Measurements from ENCODE around the gene PDZD2. TPM values are rescaled to one million over a fixed set of nuclear protein-coding genes. Genes with fewer than 3 reads are reported as not detected.
A peak's percentile ranks its signal among the peaks of the same experiment; 100 is the strongest.
"Not testable (repeated sequence)": the region's sequence is repeated elsewhere in the genome, so short reads cannot be mapped to it uniquely, and the experiment has no call there.

Gene PDZD2
- 23.3 TPM for total RNA-seq (ENCODE audit: unreplicated experiment)
- long read RNA-seq, partial matches to known transcripts, result 0 of 3 reads
- long read RNA-seq, other reads (novel, unspliced or antisense), result 3 of 3 reads

GRCh38 chr5:31638748-31639418 is at the start of gene PDZD2:
TSS of gene PDZD2 (plus strand) at chr5:31639131.
- DNase-seq, result peak; percentile 83
- Mint-ChIP-seq H3K9me3 (ENCODE audit: unreplicated experiment) (peaks cover 5% of the 10 kb centered on the region), H3K4me3 (ENCODE audit: unreplicated experiment) (peak within 1 kb of the TSS; percentile 92), H3K4me1 (ENCODE audit: low read depth, unreplicated experiment) (peaks cover 14% of the 10 kb centered on the region), H3K27me3 (ENCODE audit: unreplicated experiment) (peaks cover 9% of the 10 kb centered on the region), H3K36me3 (ENCODE audit: unreplicated experiment) (no peaks in the 10 kb centered on the region), H3K27ac (ENCODE audit: unreplicated experiment) (peak within 1 kb of the TSS; percentile 62)
- no peak for TF ChIP-seq CTCF (IDR thresholded peaks at IDR 0.05; ENCODE audit: partially characterized antibody, unreplicated experiment)

- H3K27me3 Mint-ChIP-seq (ENCODE audit: unreplicated experiment), result peaks cover 1% of the 10 kb centered on the region
- no peak for DNase-seq
- H3K9me3 Mint-ChIP-seq (ENCODE audit: unreplicated experiment), result no peaks in the 10 kb centered on the region
- no peak overlapping the region for H3K27ac Mint-ChIP-seq (ENCODE audit: unreplicated experiment)
- TF ChIP-seq CTCF (IDR thresholded peaks at IDR 0.05; ENCODE audit: partially characterized antibody, unreplicated experiment), result no peak
- H3K36me3 Mint-ChIP-seq (ENCODE audit: unreplicated experiment), result no peaks in the 10 kb centered on the region
- no peak overlapping the region for H3K4me3 Mint-ChIP-seq (ENCODE audit: unreplicated experiment)
- no peaks in the 10 kb centered on the region for H3K4me1 Mint-ChIP-seq (ENCODE audit: low read depth, unreplicated experiment)
These were observed 45.3 kb upstream of the PDZD2 start for GRCh38 chr5:31593665-31594064.

DNA sequence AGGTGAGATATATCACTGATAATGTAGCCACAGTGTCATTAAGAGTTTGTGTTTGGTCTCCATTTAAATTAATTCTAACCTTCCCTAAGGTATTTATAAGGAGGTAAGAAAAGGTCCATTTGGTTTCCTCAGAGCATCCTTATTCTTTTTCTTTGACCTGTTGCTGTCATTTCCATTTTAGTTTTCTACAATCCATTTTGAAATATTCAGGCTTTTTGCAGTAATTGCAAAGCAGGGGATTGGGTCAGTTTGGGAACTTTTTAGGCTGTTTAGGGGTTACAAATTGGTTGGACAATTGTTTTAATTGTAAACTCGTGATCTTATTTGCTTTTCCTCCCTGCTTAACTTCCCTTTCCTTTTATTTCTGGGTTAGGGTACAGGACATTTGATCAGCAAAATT is 42.6 kb upstream of the PDZD2 start:
- Mint-ChIP-seq H3K4me1 (ENCODE audit: low read depth, unreplicated experiment) (no peaks in the 10 kb centered on the region), H3K9me3 (ENCODE audit: unreplicated experiment) (no peaks in the 10 kb centered on the region), H3K27me3 (ENCODE audit: unreplicated experiment) (no peaks in the 10 kb centered on the region), H3K36me3 (ENCODE audit: unreplicated experiment) (no peaks in the 10 kb centered on the region), H3K4me3 (ENCODE audit: unreplicated experiment) (no peak overlapping the region), H3K27ac (ENCODE audit: unreplicated experiment) (no peak overlapping the region)
- no peak for DNase-seq
- TF ChIP-seq CTCF (IDR thresholded peaks at IDR 0.05; ENCODE audit: partially characterized antibody, unreplicated experiment), result no peak

GRCh38 chr5:31598640-31599611 is 40.0 kb upstream of the PDZD2 start:
- TF ChIP-seq CTCF (IDR thresholded peaks at IDR 0.05; ENCODE audit: partially characterized antibody, unreplicated experiment), result no peak
- Mint-ChIP-seq H3K27ac (ENCODE audit: unreplicated experiment) (no peak overlapping the region), H3K4me3 (ENCODE audit: unreplicated experiment) (no peak overlapping the region), H3K4me1 (ENCODE audit: low read depth, unreplicated experiment) (peaks cover 1% of the 10 kb centered on the region), H3K27me3 (ENCODE audit: unreplicated experiment) (no peaks in the 10 kb centered on the region), H3K36me3 (ENCODE audit: unreplicated experiment) (no peaks in the 10 kb centered on the region), H3K9me3 (ENCODE audit: unreplicated experiment) (no peaks in the 10 kb centered on the region)
- DNase-seq, result no peak

DNA sequence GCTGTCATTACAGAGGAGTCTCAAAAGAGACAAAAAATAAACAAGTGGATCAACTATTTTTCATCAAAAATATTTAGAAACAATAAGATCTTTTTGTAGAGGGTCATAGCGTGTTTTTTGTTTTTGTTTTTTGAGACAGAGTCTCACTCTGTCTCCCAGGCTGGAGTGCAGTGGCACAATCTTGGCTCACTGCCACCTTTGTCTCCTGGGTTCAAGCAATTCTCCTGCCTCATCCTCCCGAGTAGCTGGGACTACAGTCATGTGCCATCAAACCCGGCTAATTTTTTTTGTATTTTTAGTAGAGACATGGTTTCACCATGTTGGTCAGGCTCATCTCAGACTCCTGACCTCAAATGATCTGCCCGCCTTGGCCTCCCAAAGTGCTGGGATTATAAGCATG is 36.6 kb upstream of the PDZD2 start:
- not testable (repeated sequence) for H3K9me3 Mint-ChIP-seq (ENCODE audit: unreplicated experiment); H3K27ac Mint-ChIP-seq (ENCODE audit: unreplicated experiment)
- H3K4me1 Mint-ChIP-seq (ENCODE audit: low read depth, unreplicated experiment), result peaks cover 12% of the 10 kb centered on the region

More for the DNA sequence above, 36.6 kb upstream of the PDZD2 start:
- not testable (repeated sequence) for H3K4me3 Mint-ChIP-seq (ENCODE audit: unreplicated experiment); H3K27me3 Mint-ChIP-seq (ENCODE audit: unreplicated experiment); DNase-seq; H3K36me3 Mint-ChIP-seq (ENCODE audit: unreplicated experiment)

Data from glutamatergic neuron (in vitro differentiated cells).